ENCODE data around the gene RAB13.

The RAB13 gene

DNA sequence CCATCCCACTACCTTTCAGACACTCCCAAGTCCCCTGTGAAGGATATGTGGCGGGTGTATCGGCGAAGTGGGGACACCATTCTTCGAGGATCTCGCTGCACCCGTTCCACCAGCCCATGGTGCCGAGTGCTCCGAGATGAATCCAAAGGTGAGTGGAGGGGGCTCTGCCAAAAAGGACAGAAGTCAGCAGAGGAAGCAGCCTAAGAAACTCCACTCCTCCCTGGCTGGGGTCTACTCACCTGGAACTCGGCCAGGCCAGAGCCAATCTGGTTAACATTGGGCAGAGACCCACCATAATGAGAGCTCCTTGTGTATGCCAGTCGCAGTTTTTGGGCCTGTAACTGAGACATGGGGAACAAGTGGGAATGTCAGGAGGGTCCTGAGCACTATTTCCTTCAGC is 31.3 kb downstream of the RAB13 start:
- no peak for DNase-seq

DNA sequence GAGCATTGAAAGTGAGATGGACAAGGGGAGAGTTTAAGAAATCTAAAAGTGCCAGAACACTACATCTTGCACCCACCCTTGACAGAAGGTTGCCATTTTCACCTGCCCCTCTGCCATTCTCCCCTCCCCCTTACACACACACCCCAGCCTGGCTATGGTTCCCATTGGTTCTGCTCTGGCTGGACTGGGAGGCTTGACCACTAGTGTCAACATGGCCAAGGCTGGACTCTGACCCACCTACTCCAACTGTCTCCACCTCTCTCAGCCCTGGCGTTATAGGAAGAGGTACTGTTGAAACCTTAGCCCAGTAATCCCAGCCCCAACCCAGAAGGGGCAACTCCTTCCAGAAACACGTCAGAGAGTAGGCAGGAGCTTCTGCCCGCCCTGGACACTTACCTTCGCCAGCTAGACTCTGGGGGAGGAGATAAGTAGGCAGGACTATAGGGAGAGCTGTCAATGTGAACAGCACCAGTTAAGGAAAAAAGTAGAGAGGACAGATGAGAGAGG is 32.2 kb downstream of the RAB13 start:
- DNase-seq, result no peak

- DNase-seq, result no peak
These were observed 34.3 kb downstream of the RAB13 start for GRCh38 chr1:153951801-153952200.

DNA sequence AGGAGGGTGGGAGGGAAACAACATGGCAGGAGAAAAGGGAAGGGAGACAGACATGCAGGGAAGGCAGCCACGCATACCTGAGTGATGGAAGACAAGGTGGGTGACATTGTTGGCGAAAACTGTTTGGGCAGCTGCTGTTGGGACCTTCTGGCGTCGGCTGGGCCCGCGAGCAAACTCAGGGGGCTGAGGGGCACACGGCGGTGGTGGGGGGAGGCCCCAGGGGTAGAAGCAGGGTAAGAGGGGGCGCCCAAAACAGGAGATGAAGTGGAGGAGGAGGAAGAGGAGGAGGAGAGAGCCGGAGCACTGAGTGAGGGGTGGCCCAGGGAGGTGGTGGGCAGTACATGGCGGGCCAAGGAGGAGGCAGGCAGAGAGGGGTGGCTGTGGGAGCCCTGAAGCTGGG is 35.0 kb downstream of the RAB13 start:
- DNase-seq, result no peak

DNA sequence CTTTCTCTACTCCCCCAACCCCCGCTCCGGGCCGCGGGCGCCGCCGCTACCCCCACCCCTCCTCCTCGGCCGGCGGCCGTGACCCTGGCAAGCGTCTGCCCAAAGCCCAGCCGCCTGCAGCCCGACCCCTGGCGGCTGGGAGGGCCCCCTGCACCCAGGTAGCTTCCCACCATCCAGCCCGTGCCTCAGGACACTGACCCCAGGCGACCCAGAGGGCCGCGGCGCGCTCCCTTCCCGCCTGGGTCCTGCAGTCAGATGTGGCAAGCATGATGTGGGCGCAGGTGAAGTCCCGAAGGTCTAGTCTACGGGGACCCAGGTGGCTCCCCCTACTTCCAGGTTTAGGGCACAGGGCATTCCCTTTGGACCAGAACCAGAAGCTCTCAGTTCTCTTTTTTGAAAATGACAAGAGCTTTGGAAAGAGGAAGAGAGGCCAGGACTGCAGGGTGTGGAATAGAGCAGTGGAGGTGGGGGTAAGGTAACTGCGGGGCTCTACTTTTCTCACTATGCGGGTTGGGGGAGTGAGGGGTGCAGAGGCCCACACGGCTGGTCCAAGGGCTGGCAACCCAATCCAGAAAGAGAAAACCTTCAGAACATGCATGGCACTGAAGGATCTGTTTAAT is 39.4 kb downstream of the RAB13 start, which contains the start of gene DENND4B:
Gene DENND4B (minus strand): TSS at position 97 of the 620 bp plus-strand sequence. CDS start 2,344 bp downstream, outside the sequence.
- DNase-seq, result peak in 1 of 2 experiments; percentile 61

DNA sequence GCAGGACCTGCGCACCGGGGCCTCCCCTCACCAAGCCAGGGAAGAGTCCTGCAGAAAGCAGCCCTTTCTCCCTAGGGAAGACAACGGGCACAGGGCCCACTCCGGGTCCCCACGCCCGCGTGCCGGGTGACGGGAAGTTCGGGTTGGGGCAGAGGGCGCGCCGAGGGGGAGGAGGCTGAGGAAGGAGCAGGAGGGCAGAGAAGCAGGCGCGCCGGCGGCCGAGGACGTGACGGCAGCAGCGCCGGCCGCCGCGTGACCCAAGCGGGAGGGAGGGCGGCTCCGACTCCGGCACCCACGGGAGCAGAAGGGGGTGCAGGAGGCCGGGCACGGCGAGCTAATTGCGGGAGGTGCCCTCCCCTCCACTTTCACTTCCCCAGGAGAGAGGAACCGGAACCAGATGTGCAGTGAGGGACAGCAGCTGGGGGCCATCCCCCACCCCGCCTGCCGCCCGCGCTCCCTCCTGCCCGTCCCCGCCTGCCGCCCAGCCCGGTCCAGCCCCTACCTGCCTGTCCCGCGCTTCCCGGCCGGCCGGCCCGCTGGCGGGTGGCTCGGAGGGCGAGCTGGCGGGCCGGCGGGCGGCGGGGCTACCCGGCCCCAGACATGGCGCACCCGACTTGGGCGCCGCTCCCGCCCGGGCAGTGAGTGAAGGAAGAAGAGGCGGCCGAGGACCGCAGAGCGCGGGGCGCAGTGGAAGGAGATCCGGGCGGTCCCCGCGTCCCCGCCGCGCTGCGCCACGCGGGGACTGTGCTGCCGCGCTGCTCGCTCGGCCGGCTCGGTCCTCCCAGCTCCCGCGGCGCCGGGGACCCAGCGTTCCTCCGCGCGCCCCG is 40.1 kb downstream of the RAB13 start:
- DNase-seq, result peak in 1 of 2 experiments; percentile 15

GRCh38 chr1:153945131-153945794 is 40.9 kb downstream of the RAB13 start:
- DNase-seq, result no peak

- DNase-seq, result no peak
These were observed 41.4 kb downstream of the RAB13 start for GRCh38 chr1:153944827-153945117.

DNA sequence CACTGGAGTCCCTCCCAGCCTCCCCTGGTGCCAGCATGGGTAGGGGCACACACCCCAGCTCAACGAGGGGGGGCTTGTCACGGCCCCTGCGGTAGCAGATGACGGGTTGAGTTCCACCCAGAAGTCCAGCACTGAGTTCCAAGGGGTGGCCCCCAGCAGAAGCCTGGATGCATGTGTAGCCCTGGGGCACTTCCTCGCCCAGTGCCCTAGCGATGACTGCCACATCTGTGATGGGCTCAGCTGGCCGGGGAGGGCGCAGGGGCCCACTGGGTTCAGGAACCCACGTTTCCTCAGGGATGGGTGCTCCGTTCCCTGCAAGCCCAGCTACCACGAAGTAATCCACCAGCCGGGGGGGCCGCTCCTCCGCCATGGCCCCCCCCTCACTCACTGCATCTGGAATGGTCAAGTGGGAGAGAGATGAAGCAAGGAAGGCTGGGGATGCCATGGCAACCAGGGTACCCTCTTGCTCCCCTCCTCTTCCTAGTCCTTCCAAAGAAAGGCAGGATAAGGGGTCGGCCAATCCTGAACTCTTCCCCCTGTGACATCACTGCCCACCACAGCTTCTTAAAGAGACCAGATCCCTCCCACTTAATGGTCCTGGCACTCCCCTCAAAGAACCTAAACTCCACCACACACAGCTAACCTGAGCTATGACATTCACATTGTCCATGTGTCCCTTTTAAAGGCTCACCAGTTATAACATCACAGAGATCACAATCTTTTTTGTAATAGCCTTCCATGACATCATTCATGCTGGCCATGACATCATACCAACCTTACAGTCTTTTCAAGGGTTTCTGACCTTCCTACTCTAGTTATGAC is 41.9 kb downstream of the RAB13 start:
- no peak for DNase-seq

DNA sequence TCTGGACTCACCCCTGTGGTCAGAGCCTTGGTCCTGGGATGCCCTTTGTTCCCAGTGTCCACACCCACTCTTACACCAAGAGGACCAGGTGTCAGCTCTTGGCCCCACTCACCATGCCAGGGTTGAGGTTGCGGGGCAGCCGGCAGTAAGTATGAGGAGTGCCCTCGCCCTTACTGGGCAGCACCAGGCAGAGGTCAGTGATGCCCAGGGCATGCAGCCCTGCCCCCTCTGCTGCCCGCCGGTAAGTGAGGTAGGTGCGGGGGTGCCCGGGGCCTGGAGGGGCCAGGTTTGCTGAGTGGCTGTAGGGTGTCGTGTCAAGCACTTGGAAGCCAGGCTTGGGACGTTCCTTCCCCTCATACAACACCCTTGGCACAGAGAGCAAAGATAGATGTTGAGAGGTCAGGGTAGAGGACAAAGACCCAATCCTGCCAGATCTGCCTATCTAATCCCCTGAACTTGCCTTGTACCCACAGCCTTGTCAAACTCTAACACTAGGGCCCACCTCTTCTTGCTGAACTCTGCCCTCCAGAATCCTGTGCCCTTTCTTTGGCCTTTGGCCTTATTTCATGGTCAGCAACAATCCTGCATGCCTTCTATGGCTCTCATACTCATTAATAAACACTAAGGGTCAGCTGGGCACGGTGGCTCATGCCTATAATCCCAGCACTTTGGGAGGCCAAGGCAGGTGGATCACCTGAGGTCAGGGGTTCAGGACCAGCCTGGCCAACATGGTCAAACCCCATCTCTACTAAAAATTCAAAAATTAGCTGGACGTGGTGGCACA is 43.2 kb downstream of the RAB13 start:
- DNase-seq, result no peak

GRCh38 chr1:153941826-153942725 is 44.1 kb downstream of the RAB13 start:
- DNase-seq, result no peak

DNA sequence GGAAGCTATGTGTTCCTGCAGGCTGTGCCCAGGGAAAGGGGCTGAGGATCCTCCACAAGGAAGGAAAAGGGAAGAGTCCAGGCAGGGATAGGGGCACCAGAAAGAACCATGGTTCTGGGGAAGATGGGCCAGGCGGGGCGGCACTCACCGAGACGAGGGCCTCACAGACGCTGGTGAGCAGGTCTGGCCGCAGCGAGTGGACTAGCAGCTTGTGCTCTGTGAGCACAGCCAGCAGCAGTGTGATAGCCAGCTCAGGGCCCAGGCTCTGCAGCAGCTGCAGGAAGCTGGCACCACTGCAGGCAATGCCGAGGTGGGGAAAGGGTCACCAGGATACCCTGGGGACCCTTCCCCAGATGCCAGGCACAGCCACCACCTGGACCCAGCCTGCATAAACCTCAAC is 45.4 kb downstream of the RAB13 start:
- DNase-seq, result no peak

GRCh38 chr1:153939476-153939875 is 46.7 kb downstream of the RAB13 start:
- no peak for DNase-seq

- no peak for DNase-seq
These were observed 47.1 kb downstream of the RAB13 start for GRCh38 chr1:153938996-153939395.

- no peak for DNase-seq
These were observed 48.8 kb downstream of the RAB13 start for GRCh38 chr1:153937331-153937730.

GRCh38 chr1:153936011-153936802 is 49.9 kb downstream of the RAB13 start:
- DNase-seq, result no peak

- no peak for DNase-seq
These were observed 51.4 kb downstream of the RAB13 start for GRCh38 chr1:153934746-153935145.

DNA sequence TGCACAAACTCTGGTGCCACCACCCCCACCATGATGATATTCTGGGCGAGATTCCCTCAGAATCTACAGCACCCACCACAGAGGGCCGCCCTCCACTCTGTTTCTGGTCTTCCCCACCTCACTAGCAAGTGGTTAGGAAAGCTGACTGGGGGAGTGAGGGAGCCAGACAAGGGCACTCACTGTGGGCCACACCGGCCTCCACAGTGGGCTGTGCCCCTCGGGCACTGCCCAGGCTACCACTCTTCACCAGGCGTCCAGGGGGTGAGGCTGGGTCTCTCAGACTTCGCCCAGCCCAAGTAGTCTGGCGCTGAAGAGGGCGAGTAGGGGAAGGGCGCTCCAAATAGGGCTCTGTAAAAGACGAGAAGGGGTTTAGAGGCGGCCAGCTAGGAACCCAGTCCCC is 52.2 kb downstream of the RAB13 start:
- no peak for DNase-seq

- DNase-seq, result no peak
These were observed 52.7 kb downstream of the RAB13 start for GRCh38 chr1:153933430-153933829.

Data from SW 1271 (cell line).